Erythroblast (primary cell): ENCODE results near the gene ZNHIT2.

ENCODE experiments used
- GATA1 ChIP-seq: IDR thresholded peaks from 2 replicates; pipeline ENCODE4 v1.6.1; 2011; ENCODE audit warnings: low read depth, mild to moderate bottlenecking, control low read depth, low read length, moderate library complexity
- POLR2A ChIP-seq: IDR thresholded peaks from 2 replicates; pipeline ENCODE4 v1.6.1; 2011; ENCODE audit warnings: mild to moderate bottlenecking, low read length

DNA sequence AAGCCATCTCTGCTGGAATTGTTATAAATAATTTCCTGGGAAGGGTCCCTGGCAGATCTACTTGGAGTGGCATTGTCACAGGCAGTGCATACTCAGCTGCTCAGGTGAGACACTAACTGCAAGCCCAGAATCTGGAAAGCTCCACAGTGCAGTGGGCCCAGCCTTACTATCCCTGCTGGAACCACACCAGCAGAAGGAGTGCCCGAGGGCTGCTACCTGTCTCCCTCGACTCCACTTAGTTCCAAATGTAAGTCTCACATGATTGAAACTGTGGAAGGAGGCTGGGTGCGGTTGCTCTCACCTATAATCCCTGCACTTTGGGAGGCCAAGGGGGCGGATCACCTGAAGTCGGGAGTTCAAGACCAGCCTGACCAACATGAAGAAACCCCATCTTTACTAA is 31.2 kb upstream of the ZNHIT2 start:
- no peak for TF ChIP-seq POLR2A
- no peak for TF ChIP-seq GATA1
